ENCODE measurements around the gene PF4V1. TPM values are rescaled to one million over a fixed set of nuclear protein-coding genes. Genes with fewer than 3 reads are reported as not detected.

PF4V1 gene
- total RNA-seq, 6 experiments from 2014 or later: not detected

DNA sequence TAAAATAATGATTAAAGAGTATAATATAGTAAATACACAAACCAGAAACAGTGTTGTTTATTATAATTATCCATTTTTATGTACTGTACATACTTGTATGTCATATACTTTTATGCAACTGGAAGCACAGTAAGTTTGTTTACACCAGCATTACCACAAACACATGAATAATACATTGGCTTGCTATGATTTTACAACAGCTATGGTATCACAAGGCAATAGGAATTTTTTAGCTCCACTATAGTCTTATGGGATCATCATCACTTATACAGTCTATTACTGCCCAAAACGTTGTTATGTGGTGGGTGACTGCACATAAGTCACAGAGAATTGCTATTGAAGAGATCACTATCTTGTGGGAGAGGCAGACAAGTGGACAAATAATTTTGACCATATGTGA is 1.8 kb upstream of the PF4V1 start:
- Mint-ChIP-seq H3K4me3 (no peak overlapping the region), H3K27me3 (ENCODE audit: insufficient read depth) (peaks cover 4% of the 10 kb centered on the region), H3K27ac (no peak overlapping the region), H3K36me3 (ENCODE audit: low read depth) (no peaks in the 10 kb centered on the region), H3K9me3 (no peaks in the 10 kb centered on the region), H3K4me1 (ENCODE audit: low read depth) (peaks cover 23% of the 10 kb centered on the region)
- TF ChIP-seq CTCF (IDR thresholded peaks at IDR 0.05): no peak
- no peak for DNase-seq

DNA sequence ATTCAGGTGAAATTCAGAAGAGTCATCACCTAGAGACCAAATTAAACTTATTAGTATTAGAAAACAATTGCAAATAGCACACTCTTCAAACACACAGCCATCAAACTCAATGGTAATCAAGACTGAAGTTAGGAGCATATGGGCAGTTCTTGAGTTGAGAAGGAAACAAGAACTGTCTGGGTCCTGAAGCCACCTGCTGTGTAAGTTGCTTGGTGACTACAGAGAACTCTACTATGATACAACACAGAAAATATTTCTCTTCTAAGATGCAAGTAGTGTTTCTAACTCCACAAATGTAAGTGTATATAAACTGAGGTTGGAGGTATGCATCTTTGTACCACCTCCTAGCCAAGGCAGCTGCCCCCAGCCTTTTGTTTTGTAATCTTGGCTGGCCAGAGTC is 325 bp upstream of the PF4V1 start:
- TF ChIP-seq CTCF (IDR thresholded peaks at IDR 0.05): no peak
- H3K4me3 Mint-ChIP-seq: peak overlapping the region; percentile 71
- peaks cover 30% of the 10 kb centered on the region for H3K4me1 Mint-ChIP-seq (ENCODE audit: low read depth)
- peaks cover 4% of the 10 kb centered on the region for H3K27me3 Mint-ChIP-seq (ENCODE audit: insufficient read depth)
- H3K27ac Mint-ChIP-seq: no peak overlapping the region
- no peaks in the 10 kb centered on the region for H3K36me3 Mint-ChIP-seq (ENCODE audit: low read depth)
- H3K9me3 Mint-ChIP-seq: peaks cover 5% of the 10 kb centered on the region; the same call in 1 of the 2 replicates
- DNase-seq: no peak

DNA sequence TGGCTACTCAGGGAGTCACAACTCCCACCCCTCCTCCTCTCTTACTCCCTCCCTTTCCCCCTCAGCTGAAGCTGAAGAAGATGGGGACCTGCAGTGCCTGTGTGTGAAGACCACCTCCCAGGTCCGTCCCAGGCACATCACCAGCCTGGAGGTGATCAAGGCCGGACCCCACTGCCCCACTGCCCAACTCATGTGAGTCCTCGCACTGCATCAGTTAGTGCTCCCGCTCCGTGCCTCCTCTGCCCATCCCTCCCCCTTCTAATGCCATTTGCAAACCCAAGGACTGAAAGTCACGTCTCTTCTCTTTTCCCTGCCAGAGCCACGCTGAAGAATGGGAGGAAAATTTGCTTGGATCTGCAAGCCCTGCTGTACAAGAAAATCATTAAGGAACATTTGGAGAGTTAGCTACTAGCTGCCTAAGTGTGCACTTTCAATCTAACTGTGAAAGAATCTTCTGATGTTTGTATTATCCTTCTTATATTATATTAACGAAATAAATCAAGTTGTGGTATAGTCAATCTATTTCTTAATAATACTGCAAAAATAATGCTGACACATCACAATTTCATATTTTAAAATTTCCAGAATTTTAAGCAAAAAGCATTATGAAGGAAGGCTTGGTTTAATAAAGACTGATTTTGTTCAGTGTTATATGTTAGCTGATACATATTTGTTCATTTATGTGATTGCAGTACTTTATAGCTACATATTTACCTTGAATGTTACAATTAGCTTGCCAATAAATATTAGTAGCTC is 800 bp downstream of the PF4V1 start:
- no peak for DNase-seq
- H3K27ac Mint-ChIP-seq: no peak overlapping the region
- H3K4me1 Mint-ChIP-seq (ENCODE audit: low read depth): peaks cover 34% of the 10 kb centered on the region
- no peak for TF ChIP-seq CTCF (IDR thresholded peaks at IDR 0.05)
- H3K9me3 Mint-ChIP-seq: peaks cover 5% of the 10 kb centered on the region; the same call in 1 of the 2 replicates
- peak overlapping the region; percentile 71 for H3K4me3 Mint-ChIP-seq
- H3K36me3 Mint-ChIP-seq (ENCODE audit: low read depth): no peaks in the 10 kb centered on the region
- peaks cover 4% of the 10 kb centered on the region; the same call in 1 of the 2 replicates for H3K27me3 Mint-ChIP-seq (ENCODE audit: insufficient read depth)

DNA sequence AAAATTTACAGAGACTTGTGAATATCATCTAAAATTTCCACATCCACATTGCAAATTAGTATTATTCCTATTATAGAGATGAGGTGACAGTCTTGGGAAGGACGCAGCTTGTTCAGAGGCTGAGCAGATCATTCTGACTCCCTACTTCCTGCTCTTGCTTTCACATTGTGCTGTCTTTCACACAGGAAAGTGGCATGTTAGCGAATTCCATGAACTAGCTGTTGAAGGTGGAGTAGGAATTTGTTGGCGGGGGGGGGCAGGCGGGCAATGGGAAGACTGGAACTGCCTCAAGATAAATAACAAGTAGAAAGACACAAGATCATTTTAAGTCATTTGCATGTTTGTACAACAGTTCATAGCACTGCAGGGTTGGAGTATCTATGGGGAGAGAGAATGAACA is 2.3 kb downstream of the PF4V1 start:
- Mint-ChIP-seq H3K27ac (no peak overlapping the region), H3K4me1 (ENCODE audit: low read depth) (peaks cover 49% of the 10 kb centered on the region), H3K4me3 (no peak overlapping the region), H3K27me3 (ENCODE audit: insufficient read depth) (peaks cover 4% of the 10 kb centered on the region; the same call in 1 of the 2 replicates), H3K36me3 (ENCODE audit: low read depth) (no peaks in the 10 kb centered on the region), H3K9me3 (peaks cover 5% of the 10 kb centered on the region; the same call in 1 of the 2 replicates)
- no peak for DNase-seq
- TF ChIP-seq CTCF (IDR thresholded peaks at IDR 0.05): no peak

- peaks cover 5% of the 10 kb centered on the region; the same call in 1 of the 2 replicates for H3K9me3 Mint-ChIP-seq
- no peaks in the 10 kb centered on the region for H3K36me3 Mint-ChIP-seq (ENCODE audit: low read depth)
- no peak overlapping the region for H3K4me3 Mint-ChIP-seq
- TF ChIP-seq CTCF (IDR thresholded peaks at IDR 0.05): no peak
- peaks cover 49% of the 10 kb centered on the region for H3K4me1 Mint-ChIP-seq (ENCODE audit: low read depth)
- H3K27ac Mint-ChIP-seq: no peak overlapping the region
- peaks cover 4% of the 10 kb centered on the region; the same call in 1 of the 2 replicates for H3K27me3 Mint-ChIP-seq (ENCODE audit: insufficient read depth)
- DNase-seq: peak; percentile 57
These were observed 3.4 kb downstream of the PF4V1 start for GRCh38 chr4:73856518-73856917.
